Measurements from ENCODE around the gene ANKRD33.

Gene ANKRD33

DNA sequence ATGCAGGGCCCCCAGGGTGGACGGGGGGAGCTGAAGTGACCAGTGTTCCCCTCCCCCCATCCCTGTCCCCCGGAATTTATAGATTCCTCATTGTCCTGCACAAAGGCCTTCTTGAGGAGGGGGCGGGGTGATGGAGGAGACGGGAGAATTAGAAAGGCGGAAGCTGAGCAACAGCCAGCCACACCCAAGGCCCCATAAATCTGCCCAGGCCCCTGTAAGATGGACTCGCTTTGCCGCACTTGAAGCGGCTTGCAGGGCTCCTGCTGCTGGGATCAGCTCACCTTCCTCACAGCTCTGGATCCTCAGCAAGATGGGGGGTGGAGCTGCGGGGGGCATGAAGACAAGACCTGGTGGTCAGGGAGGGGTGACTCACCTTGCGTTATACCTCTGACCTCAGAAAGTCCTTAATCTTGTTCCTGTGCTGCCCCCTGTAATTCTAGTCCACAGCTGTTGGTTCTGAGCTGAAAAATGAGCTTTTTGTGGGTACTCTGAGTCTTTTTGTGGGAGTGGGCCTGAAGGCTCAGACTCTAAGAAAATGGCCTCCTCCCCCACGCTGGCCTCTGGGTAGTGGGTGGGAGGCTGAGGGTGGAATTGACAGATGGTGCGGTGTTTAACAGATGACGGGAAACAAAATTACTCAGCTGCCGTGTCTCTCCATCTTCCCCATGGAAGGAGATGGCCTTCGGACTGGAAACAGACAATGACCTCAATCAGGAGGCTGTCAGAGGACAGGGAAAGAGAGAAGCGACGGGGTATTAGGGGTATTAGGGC, 15.8 kb upstream of the ANKRD33 start:
- Histone ChIP-seq H3K36me3 (no peaks in the 10 kb centered on the region), H3K4me1 (peaks cover 14% of the 10 kb centered on the region)

DNA sequence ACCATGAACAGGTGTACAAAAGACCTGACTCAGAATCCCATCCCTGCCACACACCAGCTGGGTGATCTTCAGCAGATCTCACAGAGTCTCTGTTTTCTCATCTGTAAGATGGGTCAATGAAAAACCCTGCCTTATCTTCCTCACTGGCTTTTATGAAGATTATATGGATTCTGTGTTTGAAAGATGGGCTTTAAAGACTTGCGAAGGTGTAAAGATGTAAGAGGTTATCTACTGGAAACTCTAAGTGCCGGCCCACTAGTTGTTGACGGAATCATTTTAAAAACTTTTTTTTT, 15.3 kb upstream of the ANKRD33 start:
- H3K4me1 ChIP-seq: peaks cover 14% of the 10 kb centered on the region

More for the DNA sequence above, 15.8 kb upstream of the ANKRD33 start:
- no peak for DNase-seq
- TF ChIP-seq, protein P1, sequence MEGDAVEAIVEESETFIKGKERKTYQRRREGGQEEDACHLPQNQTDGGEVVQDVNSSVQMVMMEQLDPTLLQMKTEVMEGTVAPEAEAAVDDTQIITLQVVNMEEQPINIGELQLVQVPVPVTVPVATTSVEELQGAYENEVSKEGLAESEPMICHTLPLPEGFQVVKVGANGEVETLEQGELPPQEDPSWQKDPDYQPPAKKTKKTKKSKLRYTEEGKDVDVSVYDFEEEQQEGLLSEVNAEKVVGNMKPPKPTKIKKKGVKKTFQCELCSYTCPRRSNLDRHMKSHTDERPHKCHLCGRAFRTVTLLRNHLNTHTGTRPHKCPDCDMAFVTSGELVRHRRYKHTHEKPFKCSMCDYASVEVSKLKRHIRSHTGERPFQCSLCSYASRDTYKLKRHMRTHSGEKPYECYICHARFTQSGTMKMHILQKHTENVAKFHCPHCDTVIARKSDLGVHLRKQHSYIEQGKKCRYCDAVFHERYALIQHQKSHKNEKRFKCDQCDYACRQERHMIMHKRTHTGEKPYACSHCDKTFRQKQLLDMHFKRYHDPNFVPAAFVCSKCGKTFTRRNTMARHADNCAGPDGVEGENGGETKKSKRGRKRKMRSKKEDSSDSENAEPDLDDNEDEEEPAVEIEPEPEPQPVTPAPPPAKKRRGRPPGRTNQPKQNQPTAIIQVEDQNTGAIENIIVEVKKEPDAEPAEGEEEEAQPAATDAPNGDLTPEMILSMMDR (IDR thresholded peaks at IDR 0.05; ENCODE audit: low read depth, low read length): no peak
- H3K4me3 ChIP-seq (ENCODE audit: low read depth, low read length): no peak overlapping the region
- no peaks in the 10 kb centered on the region for H3K9me3 ChIP-seq
- no peaks in the 10 kb centered on the region for H3K27me3 ChIP-seq

GRCh38 chr12:51873251-51873994, 14.5 kb upstream of the ANKRD33 start:
- Histone ChIP-seq H3K36me3 (no peaks in the 10 kb centered on the region), H3K27me3 (no peaks in the 10 kb centered on the region), H3K4me1 (peaks cover 8% of the 10 kb centered on the region), H3K9me3 (no peaks in the 10 kb centered on the region), H3K4me3 (ENCODE audit: low read depth, low read length) (no peak overlapping the region)
- DNase-seq: no peak
- TF ChIP-seq, protein P1 (IDR thresholded peaks at IDR 0.05; ENCODE audit: low read depth, low read length): no peak

More for the DNA sequence above, 15.3 kb upstream of the ANKRD33 start:
- H3K4me3 ChIP-seq (ENCODE audit: low read depth, low read length): no peak overlapping the region
- TF ChIP-seq, protein P1 (IDR thresholded peaks at IDR 0.05; ENCODE audit: low read depth, low read length): no peak
- H3K36me3 ChIP-seq: no peaks in the 10 kb centered on the region
- no peaks in the 10 kb centered on the region for H3K27me3 ChIP-seq
- DNase-seq: no peak
- H3K9me3 ChIP-seq: no peaks in the 10 kb centered on the region

- TF ChIP-seq, protein P1 (IDR thresholded peaks at IDR 0.05; ENCODE audit: low read depth, low read length): no peak
- H3K4me1 ChIP-seq: peaks cover 4% of the 10 kb centered on the region; the same call in 1 of the 2 replicates
- DNase-seq: no peak
- no peak overlapping the region for H3K4me3 ChIP-seq (ENCODE audit: low read depth, low read length)
- no peaks in the 10 kb centered on the region for H3K27me3 ChIP-seq
- H3K36me3 ChIP-seq: no peaks in the 10 kb centered on the region
- H3K9me3 ChIP-seq: no peaks in the 10 kb centered on the region
Observed at GRCh38 chr12:51874000-51874399, 13.9 kb upstream of the ANKRD33 start.

DNA sequence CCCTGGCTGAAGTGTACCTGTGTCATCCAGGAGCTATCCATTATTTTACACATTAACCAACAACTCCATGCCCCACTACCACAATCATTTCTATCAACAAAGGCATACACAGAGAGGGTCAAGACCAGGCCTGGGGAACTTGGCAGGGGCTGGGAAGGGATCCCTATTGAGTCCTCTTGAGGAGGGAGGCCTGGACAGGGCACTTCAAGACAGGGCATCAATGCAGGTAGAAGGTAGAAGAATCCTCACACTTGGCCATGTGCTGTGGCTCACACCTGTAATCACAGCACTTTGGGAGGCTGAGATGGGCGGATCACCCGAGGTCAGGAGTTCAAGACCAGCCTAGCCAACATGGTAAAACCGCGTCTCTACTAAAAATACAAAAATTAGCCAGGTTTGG, 13.4 kb upstream of the ANKRD33 start:
- TF ChIP-seq, protein P1 (IDR thresholded peaks at IDR 0.05; ENCODE audit: low read depth, low read length): no peak
- Histone ChIP-seq H3K9me3 (no peaks in the 10 kb centered on the region), H3K27me3 (no peaks in the 10 kb centered on the region), H3K36me3 (no peaks in the 10 kb centered on the region), H3K4me3 (ENCODE audit: low read depth, low read length) (no peak overlapping the region), H3K4me1 (peaks cover 3% of the 10 kb centered on the region; the same call in 1 of the 2 replicates)
- DNase-seq: no peak

DNA sequence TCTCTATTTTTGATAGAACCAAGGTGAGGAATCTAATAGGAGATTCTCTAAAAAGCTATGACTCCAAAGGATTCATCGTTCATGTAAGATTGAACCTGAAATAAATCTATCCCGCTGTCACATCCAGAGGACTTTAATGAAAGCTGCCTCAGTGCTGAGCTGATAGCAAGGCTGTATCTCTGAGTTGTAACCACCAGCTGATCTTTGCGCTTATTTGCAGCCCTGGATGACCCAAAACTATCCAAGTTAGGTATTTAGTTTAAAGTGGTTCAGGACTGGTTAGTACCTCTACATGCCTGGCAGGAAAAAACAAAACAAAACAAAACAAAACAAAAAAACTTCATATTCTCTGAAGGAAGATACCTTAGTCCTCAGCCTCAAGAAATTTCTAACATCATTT, 8.8 kb upstream of the ANKRD33 start:
- Histone ChIP-seq H3K36me3 (no peaks in the 10 kb centered on the region), H3K27me3 (no peaks in the 10 kb centered on the region), H3K9me3 (no peaks in the 10 kb centered on the region; the same call in 1 of the 2 replicates), H3K4me1 (no peaks in the 10 kb centered on the region), H3K4me3 (ENCODE audit: low read depth, low read length) (no peak overlapping the region)
- DNase-seq: no peak
- TF ChIP-seq, protein P1 (IDR thresholded peaks at IDR 0.05; ENCODE audit: low read depth, low read length): no peak

Data from BE2C (cell line).